HS-5 (cell line): ENCODE measurements around the gene ABLIM2.

Source experiments
- DNase-seq: peaks from one replicate; pipeline ENCODE4 v3.0.0-alpha.2; 2012; ENCODE audit warnings: low read depth

ABLIM2 gene

GRCh38 chr4:8174970-8175369, 16.4 kb upstream of the ABLIM2 start:
- DNase-seq = no peak

- DNase-seq = no peak
Measured at GRCh38 chr4:8173492-8174242, 15.1 kb upstream of the ABLIM2 start.

DNA sequence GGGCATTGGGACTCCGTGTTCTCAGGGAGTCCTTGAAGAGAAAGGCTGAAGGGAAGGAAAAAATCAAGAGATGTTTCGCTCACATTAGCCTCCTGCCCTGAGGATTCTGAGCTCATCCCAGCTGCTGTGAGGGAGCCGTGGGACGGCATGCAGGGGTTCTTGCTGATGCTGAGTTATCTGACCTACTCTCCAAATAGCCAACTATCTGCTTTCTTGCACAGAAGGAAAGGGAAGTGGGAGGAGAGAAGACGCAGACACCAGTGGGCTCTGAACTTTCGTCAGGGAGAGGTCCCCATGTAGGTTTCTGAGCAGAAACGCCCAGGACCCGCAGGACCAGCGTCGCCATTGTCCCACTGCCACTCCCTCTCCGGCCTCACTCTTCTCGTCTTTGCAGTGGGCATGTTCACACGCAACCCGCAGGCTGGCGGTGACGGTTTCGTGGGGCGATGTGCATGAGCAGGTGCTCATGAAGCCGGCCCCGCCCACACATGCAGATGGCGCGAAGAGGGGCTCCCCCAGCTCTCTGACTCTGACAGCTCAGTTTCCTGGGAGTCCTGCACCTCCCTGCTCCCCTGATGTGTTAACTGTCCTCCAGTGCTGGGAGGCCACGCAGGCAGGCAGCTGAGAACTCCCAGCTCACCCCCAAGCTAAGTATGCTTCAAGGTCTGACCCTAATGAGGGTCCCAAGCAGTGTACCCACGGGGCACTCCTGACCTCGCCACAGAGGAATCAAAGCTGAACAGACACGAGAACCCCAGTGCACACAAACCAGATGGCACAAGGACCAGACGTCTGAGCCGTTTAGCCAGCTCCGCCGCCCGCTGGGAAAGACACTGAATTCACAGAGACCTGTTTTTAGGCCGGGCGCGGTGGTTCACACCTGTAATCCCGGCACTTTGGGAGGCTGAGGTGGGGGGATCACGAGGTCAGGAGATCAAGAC, 13.6 kb upstream of the ABLIM2 start:
- DNase-seq = no peak

- no peak for DNase-seq
Measured at GRCh38 chr4:8171266-8171665, 12.7 kb upstream of the ABLIM2 start.

DNA sequence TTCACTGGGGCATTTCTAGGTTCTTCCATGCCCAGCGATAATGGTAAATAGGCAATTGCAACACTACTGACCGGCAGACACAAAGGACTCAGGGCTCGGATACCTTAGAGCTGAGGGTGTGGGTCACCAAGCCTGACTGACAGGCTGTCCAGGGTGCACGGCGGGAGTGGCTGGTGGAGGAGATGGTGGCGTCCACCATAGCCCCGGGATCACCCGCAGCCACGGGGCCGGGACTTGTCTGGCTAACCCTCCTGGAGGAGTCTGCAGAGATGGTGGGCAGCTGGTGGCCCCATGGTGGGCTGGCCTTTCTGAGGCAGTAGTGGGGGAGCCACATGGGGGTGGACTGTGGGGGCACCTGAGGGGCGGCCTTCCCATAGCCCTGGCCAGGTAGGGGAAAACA, 11.7 kb upstream of the ABLIM2 start:
- DNase-seq = no peak

DNA sequence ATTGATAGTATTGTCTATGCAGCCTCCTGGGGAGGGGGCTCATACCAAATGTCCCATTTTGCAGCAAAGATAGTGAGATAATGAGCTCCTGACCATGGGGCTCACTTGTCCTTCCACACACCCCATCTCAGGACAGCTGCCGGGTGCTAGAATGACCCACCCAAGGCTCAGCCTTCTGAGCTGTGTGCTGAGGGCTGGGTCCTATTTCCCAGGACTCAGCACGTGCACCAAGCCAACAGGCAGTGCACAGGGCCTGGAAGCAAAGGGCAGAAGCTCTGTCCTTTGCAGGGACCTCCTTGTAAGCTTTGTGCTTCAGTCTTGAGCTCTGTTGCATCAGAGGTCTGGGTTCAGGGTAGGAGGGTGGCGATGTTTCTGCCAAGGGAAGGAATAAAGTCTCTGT, 11.2 kb upstream of the ABLIM2 start:
- no peak for DNase-seq

GRCh38 chr4:8168832-8169598, 10.4 kb upstream of the ABLIM2 start:
- no peak for DNase-seq

DNA sequence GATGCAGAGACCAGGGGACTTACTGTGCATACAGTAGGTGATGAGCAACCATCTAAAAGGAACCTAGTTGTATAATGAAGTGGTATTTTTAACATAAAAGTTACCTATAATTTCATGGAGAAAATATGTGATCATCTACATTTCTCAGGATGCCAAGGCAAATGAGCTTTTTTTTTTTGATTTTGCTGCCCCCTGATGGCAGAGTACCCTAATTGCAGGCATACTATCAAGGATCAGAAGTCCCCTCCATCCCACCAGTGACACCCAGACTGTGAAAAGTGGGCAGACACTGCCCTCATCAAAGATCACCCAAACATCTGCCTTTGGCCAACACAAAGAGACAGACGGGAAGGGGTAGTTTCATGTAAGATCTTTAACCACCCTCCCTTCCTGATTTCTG, 9.6 kb upstream of the ABLIM2 start:
- no peak for DNase-seq

DNA sequence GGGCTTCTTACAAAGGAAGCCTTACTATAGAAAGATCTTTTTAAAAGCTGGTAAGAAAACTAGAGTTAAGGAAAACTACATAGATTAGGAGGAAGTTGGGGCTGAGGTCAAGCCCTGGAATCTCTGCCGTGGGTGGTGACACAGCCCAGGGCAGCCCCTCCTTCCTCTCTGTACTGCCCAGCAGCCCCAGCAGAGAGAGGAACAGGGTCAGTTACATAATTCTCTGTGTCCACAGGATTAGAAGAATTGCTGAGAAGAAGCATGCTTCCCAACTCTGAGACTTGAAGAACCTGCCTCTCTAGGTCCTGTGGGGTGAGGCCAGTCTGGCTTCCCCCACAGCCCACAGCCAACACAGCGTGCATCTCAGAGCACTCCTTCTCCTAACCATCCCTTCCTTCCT, 9.2 kb upstream of the ABLIM2 start:
- no peak for DNase-seq

DNA sequence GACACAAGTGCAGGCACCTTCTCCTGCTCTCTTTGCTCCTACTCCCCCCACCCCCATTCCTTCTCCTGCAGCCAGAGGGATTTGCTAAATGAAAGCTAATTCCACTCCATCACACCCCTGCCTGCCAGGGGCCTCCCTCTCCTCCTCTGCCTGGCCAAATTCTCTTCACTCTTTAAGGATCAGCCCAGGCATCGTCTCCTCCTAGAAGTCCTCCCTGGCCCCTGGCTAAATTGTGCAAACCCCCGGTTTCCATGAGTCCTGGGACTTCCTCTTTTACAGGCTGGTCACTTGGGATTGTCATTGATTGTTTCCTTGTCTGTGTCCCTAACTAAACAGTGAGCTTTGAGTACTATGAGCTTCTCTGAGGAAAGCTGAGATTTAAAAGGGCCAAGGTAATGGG, 8.7 kb upstream of the ABLIM2 start:
- DNase-seq = no peak

GRCh38 chr4:8165374-8165896, 6.8 kb upstream of the ABLIM2 start:
- no peak for DNase-seq

DNA sequence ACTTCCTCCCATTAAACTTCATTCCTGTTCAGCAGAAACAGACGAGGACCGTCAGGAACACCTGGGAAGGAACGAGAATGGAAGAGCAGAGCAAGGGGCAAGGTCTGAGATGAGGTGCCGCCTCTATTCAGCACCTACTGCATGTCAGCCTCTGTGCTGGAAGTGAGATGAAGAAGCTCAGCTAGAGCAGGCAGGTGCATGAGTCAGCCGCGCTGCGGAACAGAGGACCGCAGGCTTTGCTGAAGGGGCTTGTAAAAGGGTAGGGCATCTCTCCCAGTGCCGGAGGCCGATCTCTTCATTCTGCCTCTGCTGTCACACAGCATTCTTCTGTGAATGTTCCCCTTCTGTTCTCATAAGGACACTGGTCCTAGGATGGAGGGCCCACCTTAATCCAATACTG, 6.1 kb upstream of the ABLIM2 start:
- DNase-seq = no peak

GRCh38 chr4:8164194-8164565, 5.6 kb upstream of the ABLIM2 start:
- DNase-seq = no peak

DNA sequence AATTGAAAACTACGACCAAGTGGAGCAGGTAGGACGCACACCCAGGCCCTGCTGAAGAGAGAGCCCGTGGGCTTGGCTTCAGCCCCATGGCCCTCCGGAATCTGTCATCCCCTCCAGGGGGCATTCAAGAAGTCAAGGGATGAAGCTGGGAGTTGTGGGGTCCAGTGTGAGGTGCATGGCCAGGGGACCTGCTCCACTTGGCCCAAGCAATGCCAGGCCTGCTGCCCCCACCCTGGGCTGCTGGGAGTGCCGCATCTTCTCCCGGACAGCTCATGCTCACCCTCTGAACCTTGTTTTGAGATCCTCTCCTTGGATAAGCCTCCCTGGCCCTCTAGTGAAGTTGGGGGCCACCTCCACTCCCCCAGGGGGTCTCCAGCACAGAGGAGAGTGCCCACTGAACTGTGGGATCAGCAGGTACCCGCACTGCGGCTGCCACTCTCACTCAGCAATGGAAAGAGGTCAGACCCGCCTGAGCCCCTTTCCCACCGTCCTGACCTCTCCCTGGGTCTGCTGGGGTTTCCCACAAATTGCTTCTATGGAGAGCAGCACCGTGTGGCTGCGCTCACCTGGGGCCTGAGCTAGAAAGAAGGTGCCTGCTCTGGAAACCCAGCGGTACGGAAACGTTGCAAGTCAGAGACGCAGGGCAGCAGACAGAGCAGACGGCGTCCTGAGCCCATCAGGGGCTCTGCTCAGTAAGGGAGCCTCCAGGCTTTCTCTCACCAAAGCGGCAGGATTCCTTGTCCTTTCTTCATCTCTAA, 5.0 kb upstream of the ABLIM2 start:
- DNase-seq = no peak

- no peak for DNase-seq
Measured at GRCh38 chr4:8163026-8163425, 4.4 kb upstream of the ABLIM2 start.

DNA sequence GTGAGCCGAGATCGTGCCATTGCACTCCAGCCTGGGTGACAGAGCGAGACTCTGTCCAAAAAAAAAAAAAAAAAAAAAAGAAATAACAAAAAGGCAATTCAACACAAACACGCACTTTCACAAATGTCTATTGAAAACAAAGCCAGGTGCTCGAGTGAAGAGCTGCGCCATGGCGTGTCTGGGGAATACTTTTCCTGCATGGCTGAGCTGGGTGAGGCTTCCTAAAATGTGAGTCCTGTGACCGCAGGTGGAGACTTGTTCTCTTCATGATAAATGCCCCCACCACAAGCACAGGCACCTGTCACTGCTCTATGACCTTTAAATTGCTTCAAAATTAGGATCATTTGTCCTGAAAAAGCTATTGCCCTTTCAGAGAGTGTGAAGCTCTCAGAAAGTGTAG, 4.0 kb upstream of the ABLIM2 start:
- no peak for DNase-seq

- DNase-seq = no peak
Measured at GRCh38 chr4:8160572-8160971, 2.0 kb upstream of the ABLIM2 start.

DNA sequence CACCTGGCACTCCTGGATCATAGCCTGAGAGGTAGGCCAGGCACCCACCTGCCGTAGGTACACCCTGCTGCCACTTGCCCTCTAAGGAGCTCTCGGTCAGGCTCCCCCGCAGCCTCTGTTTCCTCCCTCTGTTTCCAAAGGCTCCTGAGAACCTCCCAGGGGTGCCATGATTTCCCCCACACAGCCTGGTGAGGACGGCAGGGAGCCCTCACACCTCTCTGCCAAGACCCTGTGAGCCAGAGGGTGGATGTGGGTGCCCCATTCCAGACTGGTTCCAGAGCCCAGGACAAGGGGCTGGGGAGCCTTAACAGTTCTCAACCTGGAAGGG, 1.6 kb upstream of the ABLIM2 start:
- no peak for DNase-seq

GRCh38 chr4:8159537-8160232, 1.1 kb upstream of the ABLIM2 start:
- DNase-seq = no peak

DNA sequence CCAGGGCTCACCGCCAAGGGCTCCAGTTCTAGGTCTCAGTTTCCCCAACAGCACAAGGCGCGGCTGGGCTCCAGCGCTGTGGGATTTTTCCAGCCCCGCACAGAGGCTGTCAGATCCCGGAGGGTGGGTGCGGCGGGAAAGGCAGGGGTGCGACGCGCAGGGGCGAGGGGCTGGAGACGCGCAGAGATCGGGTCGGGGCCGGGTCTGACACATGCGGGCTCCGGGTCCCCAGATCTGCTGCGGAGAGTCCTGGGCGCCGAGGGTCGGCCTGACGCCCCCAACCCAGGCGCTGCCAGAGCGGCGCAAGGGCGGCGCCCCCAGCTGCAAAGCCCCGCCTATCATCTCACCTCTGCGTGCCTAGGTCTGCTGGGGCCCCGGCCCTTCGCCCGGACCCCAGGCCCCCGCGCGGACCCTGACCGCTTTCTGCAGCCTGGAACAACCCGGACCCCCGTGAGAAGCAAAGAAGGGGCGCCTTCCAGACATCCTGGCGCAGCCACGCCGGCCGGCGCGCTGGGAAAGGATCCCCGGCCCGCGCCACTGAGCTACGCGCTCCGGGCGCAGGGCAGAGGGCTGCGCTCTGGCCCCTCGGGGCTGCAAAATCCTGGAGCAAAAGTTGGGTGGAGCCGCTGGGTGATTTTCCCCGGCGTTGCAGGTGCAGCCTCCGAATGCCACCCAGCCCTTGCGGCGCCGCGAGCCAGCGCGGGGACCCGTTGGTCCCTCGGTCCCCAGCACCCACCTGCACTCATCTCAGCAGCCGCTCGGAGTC, 486 bp downstream of the ABLIM2 start:
- DNase-seq = no peak
